Adipocyte (in vitro differentiated cells): ENCODE results near the gene STRIP2.
A peak's percentile ranks its signal among the peaks of the same experiment; 100 is the strongest.
"Not testable (repeated sequence)": the region's sequence is repeated elsewhere in the genome, so short reads cannot be mapped to it uniquely, and the experiment has no call there.

Experiments used
- DNase-seq: peaks from one replicate; pipeline ENCODE4 v3.0.0-alpha.2; 2015; ENCODE audit warnings: low read depth
- H3K27me3 ChIP-seq: replicated peaks from 2 replicates; pipeline ENCODE4 v1.7.0; 2013; ENCODE audit warnings: mild to moderate bottlenecking, low read length, moderate library complexity; ENCODE audit not compliant: control insufficient read depth, insufficient read depth
- H3K36me3 ChIP-seq: 2 replicates; pipeline ENCODE4 v1.7.0; 2013; ENCODE audit warnings: low read length, mild to moderate bottlenecking, moderate library complexity; ENCODE audit not compliant: control insufficient read depth, insufficient read depth, severe bottlenecking
- H3K4me1 ChIP-seq: 2 replicates; pipeline ENCODE4 v1.7.0; 2013; ENCODE audit warnings: mild to moderate bottlenecking, low read length, moderate library complexity; ENCODE audit not compliant: control insufficient read depth, insufficient read depth
- H3K4me3 ChIP-seq: 2 replicates; pipeline ENCODE4 v1.7.0; 2013; ENCODE audit warnings: mild to moderate bottlenecking, low read length, moderate library complexity
- H3K9ac ChIP-seq: 2 replicates; pipeline ENCODE4 v1.7.0; 2013; ENCODE audit warnings: mild to moderate bottlenecking, low read length, moderate library complexity
- H3K9me3 ChIP-seq: 2 replicates; pipeline ENCODE4 v1.7.0; 2013; ENCODE audit warnings: mild to moderate bottlenecking, low read length, moderate library complexity; ENCODE audit not compliant: control insufficient read depth

STRIP2 gene

DNA sequence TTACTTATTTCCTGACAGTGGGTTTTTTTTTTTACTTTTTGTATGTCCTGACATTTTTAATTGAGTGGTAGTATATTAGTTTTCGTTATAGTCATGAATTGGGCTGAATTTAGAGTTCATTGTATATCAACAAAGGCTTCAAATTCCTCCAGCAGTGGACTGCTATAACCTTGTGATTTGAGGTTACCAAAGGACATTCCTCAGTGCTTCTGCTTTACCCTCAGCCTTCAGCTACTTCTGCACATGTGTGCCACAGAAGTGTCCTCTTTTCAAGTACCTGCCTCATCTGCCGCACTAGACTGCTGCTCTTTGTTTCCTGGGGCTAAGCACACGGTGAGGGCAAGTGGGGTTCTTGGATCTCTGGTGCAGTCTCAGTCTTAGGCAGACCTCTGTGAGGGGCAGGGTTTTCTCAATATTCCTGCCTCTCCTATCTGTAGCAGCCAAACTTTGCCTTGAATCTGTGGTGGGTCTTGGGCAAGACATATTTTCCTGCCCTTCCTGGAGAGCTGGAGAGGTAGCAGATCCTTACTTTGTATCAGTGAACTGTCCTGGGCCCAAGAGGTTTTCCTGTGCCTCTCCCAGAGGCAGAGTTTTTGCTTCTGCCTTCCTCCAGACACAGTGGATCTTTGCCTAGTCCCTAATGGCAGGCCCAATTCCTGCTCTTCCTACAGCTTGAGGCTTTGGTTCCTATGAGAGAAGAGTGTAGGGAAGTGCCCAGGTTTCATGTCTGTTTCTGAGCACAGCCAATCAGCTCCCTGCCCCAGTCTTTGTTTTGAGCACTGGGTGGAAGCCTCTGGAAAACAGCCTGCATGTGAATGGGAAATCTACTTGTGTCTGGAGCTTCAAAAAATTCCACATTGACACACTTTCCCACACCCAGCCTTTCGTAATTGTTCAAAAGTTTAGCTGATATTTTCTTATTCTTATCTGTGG is 39.0 kb upstream of the STRIP2 start:
- Histone ChIP-seq H3K9ac (no peak overlapping the region), H3K27me3 (no peaks in the 10 kb centered on the region), H3K9me3 (no peaks in the 10 kb centered on the region), H3K36me3 (no peaks in the 10 kb centered on the region), H3K4me1 (peaks cover 9% of the 10 kb centered on the region), H3K4me3 (no peak overlapping the region)
- DNase-seq = no peak

- H3K4me1 ChIP-seq = peaks cover 7% of the 10 kb centered on the region
- no peaks in the 10 kb centered on the region for H3K9me3 ChIP-seq
- no peak overlapping the region for H3K4me3 ChIP-seq
- no peak overlapping the region for H3K9ac ChIP-seq
- H3K27me3 ChIP-seq = no peaks in the 10 kb centered on the region
- no peak for DNase-seq
- H3K36me3 ChIP-seq = peaks cover 5% of the 10 kb centered on the region
Measured at GRCh38 chr7:129401228-129401966, 32.8 kb upstream of the STRIP2 start.

DNA sequence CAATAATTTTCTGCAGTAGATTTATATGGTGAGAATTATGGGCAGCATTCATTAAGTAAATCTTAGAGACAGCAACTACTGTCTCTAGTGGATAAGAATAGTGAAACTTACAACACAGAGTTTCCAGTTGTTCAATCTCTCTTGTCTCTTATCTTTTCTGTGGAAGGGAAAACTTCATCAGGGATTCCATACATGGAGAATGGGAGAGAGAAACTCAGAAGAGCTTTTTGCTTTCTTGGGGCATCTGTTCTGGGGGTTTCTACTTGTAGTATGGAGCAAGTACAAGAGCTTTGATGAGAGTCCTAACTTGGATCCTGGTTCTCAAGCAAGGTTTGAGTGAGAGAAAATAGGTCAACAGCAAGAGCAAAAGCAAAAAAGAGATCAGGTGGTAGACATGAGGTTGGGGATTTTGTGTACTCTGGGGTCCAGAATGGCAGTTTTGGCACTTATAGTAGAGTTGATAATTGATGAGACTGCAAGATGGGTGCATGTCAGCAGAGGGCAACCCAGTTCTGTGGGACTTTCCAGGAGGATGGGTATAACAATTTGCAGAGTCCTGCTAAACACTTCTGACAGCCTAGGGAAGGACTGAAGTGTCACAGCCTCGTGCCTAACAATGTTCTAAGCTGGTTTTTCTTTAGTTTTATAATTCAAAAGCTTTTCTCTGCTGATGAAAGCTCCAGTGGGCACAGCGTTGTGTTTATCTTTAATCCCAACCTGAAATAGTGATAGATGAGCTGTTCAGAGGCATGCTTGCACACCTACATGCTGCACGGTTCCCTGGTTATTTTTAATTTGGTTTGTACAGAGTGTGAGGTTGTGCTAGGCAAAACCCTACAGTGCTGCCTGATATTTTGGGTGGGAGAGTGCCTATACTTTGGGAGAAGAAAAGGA is 32.0 kb upstream of the STRIP2 start:
- Histone ChIP-seq H3K9ac (no peak overlapping the region), H3K36me3 (peaks cover 5% of the 10 kb centered on the region), H3K4me3 (no peak overlapping the region), H3K9me3 (no peaks in the 10 kb centered on the region), H3K27me3 (no peaks in the 10 kb centered on the region), H3K4me1 (peaks cover 7% of the 10 kb centered on the region)
- DNase-seq = no peak

DNA sequence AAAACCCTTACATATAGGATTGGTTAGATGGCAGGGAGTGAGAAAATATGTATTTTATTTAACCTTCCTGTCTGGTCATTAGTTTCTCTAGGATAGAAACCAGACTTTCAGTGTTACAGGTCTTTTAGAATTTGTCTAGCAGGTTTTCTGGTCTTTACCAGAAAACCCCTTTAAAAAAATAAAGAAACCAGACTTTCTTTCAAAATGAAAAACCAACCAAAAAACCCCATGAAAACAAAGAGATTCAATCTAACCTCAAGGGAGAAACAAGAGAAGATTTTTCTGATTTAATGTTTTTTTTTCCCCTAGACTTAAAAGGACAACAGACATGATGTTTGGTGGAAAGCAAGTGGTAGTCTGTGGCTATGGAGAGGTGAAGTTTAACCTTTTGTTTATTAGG is 28.7 kb upstream of the STRIP2 start:
- H3K9me3 ChIP-seq = no peaks in the 10 kb centered on the region
- no peak overlapping the region for H3K9ac ChIP-seq
- H3K36me3 ChIP-seq = peaks cover 5% of the 10 kb centered on the region
- no peak for DNase-seq
- H3K27me3 ChIP-seq = no peaks in the 10 kb centered on the region
- H3K4me1 ChIP-seq = peaks cover 7% of the 10 kb centered on the region
- H3K4me3 ChIP-seq = no peak overlapping the region

DNA sequence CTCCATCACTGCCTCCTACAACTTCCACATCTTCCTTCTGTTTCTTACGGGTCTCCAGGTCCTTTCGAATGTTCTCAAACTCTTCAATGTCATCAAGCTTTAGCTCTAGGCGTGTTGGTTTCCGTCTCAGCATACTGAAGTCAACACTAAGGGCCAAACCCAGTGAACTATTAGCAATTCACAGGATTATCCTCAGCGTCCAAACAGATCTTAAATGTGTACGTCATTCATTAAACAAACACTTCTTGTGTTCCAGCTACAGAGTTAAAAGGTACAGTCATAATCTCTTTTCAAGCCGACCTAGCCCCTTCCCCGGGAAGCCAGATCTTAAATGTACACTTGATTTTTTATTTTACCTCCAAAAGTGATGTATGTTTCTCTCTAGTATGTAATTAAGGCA is 24.0 kb upstream of the STRIP2 start:
- H3K9ac ChIP-seq, H3K4me1 ChIP-seq, H3K27me3 ChIP-seq, H3K9me3 ChIP-seq, H3K4me3 ChIP-seq, H3K36me3 ChIP-seq, DNase-seq: not testable (repeated sequence)

DNA sequence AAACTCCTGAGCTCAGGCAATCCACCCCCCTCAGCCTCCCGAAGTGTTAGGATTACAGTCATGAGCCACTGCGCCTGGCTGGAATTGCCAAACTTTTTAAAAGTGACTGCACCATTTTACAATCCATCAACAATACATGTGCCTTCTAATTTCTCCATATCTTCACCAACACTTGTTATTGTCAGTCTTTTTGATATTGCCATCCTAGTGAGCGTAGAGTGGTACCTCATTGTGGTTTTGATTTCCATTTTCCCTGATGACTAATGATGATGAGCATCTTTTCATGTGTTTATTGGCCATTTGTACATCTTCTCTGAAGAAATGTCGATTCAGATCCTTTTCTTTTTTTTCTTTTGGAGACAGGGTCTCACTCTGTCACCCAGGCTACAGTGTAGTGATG is 21.7 kb upstream of the STRIP2 start:
- Histone ChIP-seq H3K4me1 (no peaks in the 10 kb centered on the region), H3K9ac (no peak overlapping the region), H3K27me3 (no peaks in the 10 kb centered on the region), H3K4me3 (no peak overlapping the region), H3K9me3 (no peaks in the 10 kb centered on the region), H3K36me3 (no peaks in the 10 kb centered on the region)
- DNase-seq = no peak

GRCh38 chr7:129417073-129417472 is 17.2 kb upstream of the STRIP2 start:
- Histone ChIP-seq H3K9ac (no peak overlapping the region), H3K36me3 (peaks cover 3% of the 10 kb centered on the region), H3K9me3 (no peaks in the 10 kb centered on the region), H3K4me1 (no peaks in the 10 kb centered on the region), H3K27me3 (no peaks in the 10 kb centered on the region), H3K4me3 (no peak overlapping the region)
- peak; percentile 9 for DNase-seq

GRCh38 chr7:129421717-129422250 is 12.4 kb upstream of the STRIP2 start:
- Histone ChIP-seq H3K36me3 (peaks cover 16% of the 10 kb centered on the region), H3K27me3 (no peaks in the 10 kb centered on the region), H3K4me1 (no peaks in the 10 kb centered on the region)

GRCh38 chr7:129422727-129423126 is 11.5 kb upstream of the STRIP2 start:
- Histone ChIP-seq H3K36me3 (peaks cover 20% of the 10 kb centered on the region), H3K9ac (no peak overlapping the region), H3K4me3 (no peak overlapping the region)

More at GRCh38 chr7:129421717-129422250, 12.4 kb upstream of the STRIP2 start:
- no peaks in the 10 kb centered on the region for H3K9me3 ChIP-seq
- H3K4me3 ChIP-seq = no peak overlapping the region
- H3K9ac ChIP-seq = no peak overlapping the region
- no peak for DNase-seq

GRCh38 chr7:129423700-129424410 is 10.4 kb upstream of the STRIP2 start:
- no peak overlapping the region for H3K4me3 ChIP-seq
- H3K9me3 ChIP-seq = no peaks in the 10 kb centered on the region
- DNase-seq = no peak
- H3K27me3 ChIP-seq = no peaks in the 10 kb centered on the region
- no peak overlapping the region for H3K9ac ChIP-seq
- H3K36me3 ChIP-seq = peaks cover 20% of the 10 kb centered on the region
- H3K4me1 ChIP-seq = no peaks in the 10 kb centered on the region

More at GRCh38 chr7:129422727-129423126, 11.5 kb upstream of the STRIP2 start:
- H3K27me3 ChIP-seq = no peaks in the 10 kb centered on the region
- DNase-seq = no peak
- H3K9me3 ChIP-seq = no peaks in the 10 kb centered on the region
- no peaks in the 10 kb centered on the region for H3K4me1 ChIP-seq
